ENCODE data around the gene TMEM205.
"Not testable (repeated sequence)": the region's sequence is repeated elsewhere in the genome, so short reads cannot be mapped to it uniquely, and the experiment has no call there.

GRCh38 chr19:11320278-11320995 is 25.6 kb downstream of the TMEM205 start:
- TF ChIP-seq CTCF, POLR2A (IDR thresholded peaks at IDR 0.05): not testable (repeated sequence)
